ENCODE data around the gene MEIOB. TPM values are rescaled to one million over a fixed set of nuclear protein-coding genes. Genes with fewer than 3 reads are reported as not detected.
A peak's percentile ranks its signal among the peaks of the same experiment; 100 is the strongest.
"Not testable (repeated sequence)": the region's sequence is repeated elsewhere in the genome, so short reads cannot be mapped to it uniquely, and the experiment has no call there.

The MEIOB gene
- total RNA-seq, 1 donor, result not detected

- Histone ChIP-seq H3K27me3 (ENCODE audit: insufficient read depth, low read length) (peaks cover 9% of the 10 kb centered on the region), H3K4me1 (ENCODE audit: insufficient read depth, low read length) (no peaks in the 10 kb centered on the region), H3K4me2 (ENCODE audit: insufficient read depth, low read length) (no peak overlapping the region), H4K20me1 (ENCODE audit: insufficient read depth, low read length) (no peaks in the 10 kb centered on the region), H3K9me3 (ENCODE audit: low read depth, low read length) (no peaks in the 10 kb centered on the region), H2AFZ (ENCODE audit: low read length) (no peak overlapping the region), H3K27ac (ENCODE audit: low read depth, low read length) (no peak overlapping the region), H3K36me3 (ENCODE audit: insufficient read depth, low read length) (no peaks in the 10 kb centered on the region), H3K4me3 (ENCODE audit: insufficient read depth, low read length) (no peak overlapping the region), H3K79me2 (ENCODE audit: insufficient read depth, low read length) (no peaks in the 10 kb centered on the region)
- DNase-seq (ENCODE audit: insufficient read length, low spot score, missing footprints), result no peak
- no peak for TF ChIP-seq CTCF (IDR thresholded peaks at IDR 0.05; ENCODE audit: extremely low read depth, low read depth, low read length)
Observed at GRCh38 chr16:1887711-1888354, 15.9 kb upstream of the MEIOB start.

- Histone ChIP-seq H3K27ac (ENCODE audit: low read depth, low read length) (no peak overlapping the region), H3K27me3 (ENCODE audit: insufficient read depth, low read length) (peaks cover 4% of the 10 kb centered on the region), H3K4me1 (ENCODE audit: insufficient read depth, low read length) (no peaks in the 10 kb centered on the region), H4K20me1 (ENCODE audit: insufficient read depth, low read length) (no peaks in the 10 kb centered on the region), H2AFZ (ENCODE audit: low read length) (no peak overlapping the region), H3K4me2 (ENCODE audit: insufficient read depth, low read length) (no peak overlapping the region), H3K9me3 (ENCODE audit: low read depth, low read length) (no peaks in the 10 kb centered on the region), H3K36me3 (ENCODE audit: insufficient read depth, low read length) (no peaks in the 10 kb centered on the region), H3K79me2 (ENCODE audit: insufficient read depth, low read length) (no peaks in the 10 kb centered on the region), H3K4me3 (ENCODE audit: insufficient read depth, low read length) (no peak overlapping the region)
- no peak for DNase-seq (ENCODE audit: insufficient read length, low spot score, missing footprints)
- TF ChIP-seq CTCF (IDR thresholded peaks at IDR 0.05; ENCODE audit: extremely low read depth, low read depth, low read length), result no peak
Observed at GRCh38 chr16:1884889-1885288, 12.9 kb upstream of the MEIOB start.

- Histone ChIP-seq H3K4me3 (ENCODE audit: insufficient read depth, low read length) (no peak overlapping the region), H3K27ac (ENCODE audit: low read depth, low read length) (no peak overlapping the region), H3K36me3 (ENCODE audit: insufficient read depth, low read length) (no peaks in the 10 kb centered on the region), H3K4me1 (ENCODE audit: insufficient read depth, low read length) (no peaks in the 10 kb centered on the region), H3K79me2 (ENCODE audit: insufficient read depth, low read length) (no peaks in the 10 kb centered on the region), H4K20me1 (ENCODE audit: insufficient read depth, low read length) (no peaks in the 10 kb centered on the region), H3K27me3 (ENCODE audit: insufficient read depth, low read length) (peaks cover 4% of the 10 kb centered on the region), H3K4me2 (ENCODE audit: insufficient read depth, low read length) (no peak overlapping the region), H2AFZ (ENCODE audit: low read length) (no peak overlapping the region), H3K9me3 (ENCODE audit: low read depth, low read length) (no peaks in the 10 kb centered on the region)
- peak; percentile 24 for TF ChIP-seq CTCF (IDR thresholded peaks at IDR 0.05; ENCODE audit: extremely low read depth, low read depth, low read length)
- peak; percentile 74 for DNase-seq (ENCODE audit: insufficient read length, low spot score, missing footprints)
Observed at GRCh38 chr16:1884155-1884760, 12.3 kb upstream of the MEIOB start.

DNA sequence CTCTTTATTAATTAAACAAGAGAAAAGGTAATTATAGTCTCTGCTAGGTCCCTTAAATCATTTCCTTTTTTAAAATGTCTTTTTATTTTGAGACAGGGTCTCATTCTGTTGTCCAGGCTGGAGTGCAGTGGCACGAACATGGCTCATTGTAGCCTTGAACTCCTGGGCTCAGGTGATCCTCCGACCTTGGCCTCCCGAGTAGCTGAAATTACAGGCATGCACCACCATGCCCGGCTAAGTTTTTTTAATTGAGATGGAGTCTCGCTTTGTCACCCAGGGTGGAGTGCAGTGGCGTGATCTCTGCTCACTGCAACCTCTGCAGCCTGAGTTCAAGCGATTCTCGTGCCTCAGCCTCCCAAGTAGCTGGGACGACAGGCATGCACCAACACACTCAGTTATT, 9.2 kb upstream of the MEIOB start:
- not testable (repeated sequence) for H3K9me3 ChIP-seq (ENCODE audit: low read depth, low read length); H3K4me1 ChIP-seq (ENCODE audit: insufficient read depth, low read length); H2AFZ ChIP-seq (ENCODE audit: low read length); H4K20me1 ChIP-seq (ENCODE audit: insufficient read depth, low read length); H3K36me3 ChIP-seq (ENCODE audit: insufficient read depth, low read length); H3K79me2 ChIP-seq (ENCODE audit: insufficient read depth, low read length); H3K4me2 ChIP-seq (ENCODE audit: insufficient read depth, low read length); H3K27ac ChIP-seq (ENCODE audit: low read depth, low read length); DNase-seq (ENCODE audit: insufficient read length, low spot score, missing footprints); H3K4me3 ChIP-seq (ENCODE audit: insufficient read depth, low read length)
- peaks cover 20% of the 10 kb centered on the region for H3K27me3 ChIP-seq (ENCODE audit: insufficient read depth, low read length)
